Fibroblast of villous mesenchyme (primary cell): Measurements from ENCODE around the gene HRC. TPM values are rescaled to one million over a fixed set of nuclear protein-coding genes. Genes with fewer than 3 reads are reported as not detected.
A peak's percentile ranks its signal among the peaks of the same experiment; 100 is the strongest.

ENCODE experiments used
- DNase-seq: peaks from one replicate; pipeline ENCODE4 v3.0.0-alpha.2; 2010; ENCODE audit warnings: low read depth
- H3K4me3 ChIP-seq: 2 replicates; pipeline ENCODE4 v1.5.1; 2011; ENCODE audit warnings: low read depth, mild to moderate bottlenecking, low read length
- total RNA-seq: library from RNA; depleted of rRNA; stranded (reverse); fragments of >200 nt; gene quantifications from 2 replicates; pipeline ENCODE4 v1.2.3, GENCODE V29; 2012
- TF ChIP-seq, protein P1 (sequence below): IDR thresholded peaks from 2 replicates; pipeline ENCODE4 v1.5.1; 2012; ENCODE audit warnings: low read depth, mild to moderate bottlenecking, low read length; ENCODE audit not compliant: insufficient read depth

The HRC gene
- total RNA-seq, 1 donor, result under 0.01 TPM

DNA sequence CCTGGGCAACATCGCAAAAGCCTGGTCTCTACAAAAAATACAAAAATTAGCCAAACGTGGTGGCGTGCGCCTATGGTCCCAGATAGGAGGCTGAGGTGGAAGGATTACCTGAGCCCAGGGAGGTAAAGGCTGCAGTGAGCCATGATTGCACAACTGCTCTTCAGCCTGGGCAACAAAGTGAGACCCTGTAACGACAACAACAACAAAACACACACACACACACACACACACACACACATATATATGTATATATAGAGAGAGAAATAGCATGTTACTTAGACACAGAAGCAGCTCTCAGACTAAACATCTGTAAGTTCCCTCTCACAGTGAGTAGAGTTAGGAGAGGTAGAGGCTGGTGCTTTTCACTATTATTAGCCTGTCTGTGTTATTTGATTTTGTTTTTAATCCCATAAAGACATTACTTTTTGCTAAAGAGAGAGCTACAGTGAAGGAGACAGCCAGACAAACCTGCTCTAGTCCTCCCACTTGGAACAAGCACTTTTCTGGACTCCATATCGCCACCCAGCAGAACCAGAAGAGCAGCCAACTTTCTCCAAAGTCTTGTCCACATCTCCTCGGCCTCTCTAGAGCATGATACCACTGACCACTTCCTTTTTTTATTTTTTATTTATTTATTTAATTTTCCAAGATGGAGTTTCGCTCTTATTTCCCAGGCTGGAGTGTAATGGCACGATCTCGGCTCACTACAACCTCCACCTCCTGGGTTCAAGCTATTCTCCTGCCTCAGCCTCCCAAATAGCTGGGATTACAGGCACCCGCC lies 43.8 kb downstream of the HRC start:
- no peak for DNase-seq
- H3K4me3 ChIP-seq, result no peak overlapping the region
- TF ChIP-seq, protein P1, sequence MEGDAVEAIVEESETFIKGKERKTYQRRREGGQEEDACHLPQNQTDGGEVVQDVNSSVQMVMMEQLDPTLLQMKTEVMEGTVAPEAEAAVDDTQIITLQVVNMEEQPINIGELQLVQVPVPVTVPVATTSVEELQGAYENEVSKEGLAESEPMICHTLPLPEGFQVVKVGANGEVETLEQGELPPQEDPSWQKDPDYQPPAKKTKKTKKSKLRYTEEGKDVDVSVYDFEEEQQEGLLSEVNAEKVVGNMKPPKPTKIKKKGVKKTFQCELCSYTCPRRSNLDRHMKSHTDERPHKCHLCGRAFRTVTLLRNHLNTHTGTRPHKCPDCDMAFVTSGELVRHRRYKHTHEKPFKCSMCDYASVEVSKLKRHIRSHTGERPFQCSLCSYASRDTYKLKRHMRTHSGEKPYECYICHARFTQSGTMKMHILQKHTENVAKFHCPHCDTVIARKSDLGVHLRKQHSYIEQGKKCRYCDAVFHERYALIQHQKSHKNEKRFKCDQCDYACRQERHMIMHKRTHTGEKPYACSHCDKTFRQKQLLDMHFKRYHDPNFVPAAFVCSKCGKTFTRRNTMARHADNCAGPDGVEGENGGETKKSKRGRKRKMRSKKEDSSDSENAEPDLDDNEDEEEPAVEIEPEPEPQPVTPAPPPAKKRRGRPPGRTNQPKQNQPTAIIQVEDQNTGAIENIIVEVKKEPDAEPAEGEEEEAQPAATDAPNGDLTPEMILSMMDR, result no peak

DNA sequence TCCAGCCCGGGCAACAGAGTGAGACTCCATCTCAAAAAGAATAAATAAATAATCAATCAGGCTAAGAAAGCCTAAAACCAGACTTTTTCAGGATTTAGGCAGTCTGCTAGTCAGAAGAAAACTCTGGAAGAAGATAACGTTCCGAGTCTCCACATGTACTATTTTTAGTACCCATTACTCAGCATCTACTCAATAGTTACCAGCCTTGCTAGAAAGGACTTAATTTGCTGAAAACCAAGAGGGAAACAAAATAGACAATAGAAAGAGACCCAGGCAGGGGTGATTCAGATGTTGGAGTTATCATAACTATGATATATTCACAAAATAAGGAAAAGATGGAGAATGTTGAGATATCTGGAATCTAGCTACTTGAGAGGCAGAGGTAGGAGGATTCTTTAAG lies 44.6 kb downstream of the HRC start:
- DNase-seq, result no peak
- TF ChIP-seq, protein P1, result no peak
- no peak overlapping the region for H3K4me3 ChIP-seq

DNA sequence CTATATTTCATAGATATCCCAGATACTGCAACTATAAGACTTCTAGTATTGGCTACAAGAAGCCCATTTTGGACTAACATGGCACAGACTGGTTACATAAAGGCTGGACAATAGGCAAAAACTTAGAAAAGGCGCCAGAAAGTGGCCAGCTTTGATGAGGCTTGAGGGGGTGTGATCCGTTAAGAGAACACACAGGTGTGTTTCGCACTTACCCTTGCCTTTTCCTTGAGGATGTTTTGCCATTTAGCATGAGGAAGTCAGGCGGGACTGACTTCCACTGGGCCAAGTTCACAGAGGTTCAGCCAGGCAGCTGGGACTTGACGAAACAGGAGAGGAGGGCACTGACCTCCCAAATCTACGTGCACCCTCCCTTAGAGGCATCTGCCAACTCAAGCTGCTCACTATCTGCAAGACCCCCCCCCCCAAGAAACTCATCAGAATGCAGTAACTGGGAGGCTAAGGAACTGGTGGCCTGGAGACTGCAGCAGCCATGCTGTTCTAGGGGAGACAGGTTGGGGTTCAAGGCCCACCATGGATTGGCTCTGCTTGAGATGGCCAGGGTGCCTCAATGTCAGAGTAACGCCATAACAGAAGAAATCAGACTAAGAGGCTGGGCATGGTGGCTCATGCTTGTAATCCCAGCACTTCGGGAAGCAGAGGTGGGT lies 45.5 kb downstream of the HRC start:
- no peak overlapping the region for H3K4me3 ChIP-seq
- no peak for DNase-seq

DNA sequence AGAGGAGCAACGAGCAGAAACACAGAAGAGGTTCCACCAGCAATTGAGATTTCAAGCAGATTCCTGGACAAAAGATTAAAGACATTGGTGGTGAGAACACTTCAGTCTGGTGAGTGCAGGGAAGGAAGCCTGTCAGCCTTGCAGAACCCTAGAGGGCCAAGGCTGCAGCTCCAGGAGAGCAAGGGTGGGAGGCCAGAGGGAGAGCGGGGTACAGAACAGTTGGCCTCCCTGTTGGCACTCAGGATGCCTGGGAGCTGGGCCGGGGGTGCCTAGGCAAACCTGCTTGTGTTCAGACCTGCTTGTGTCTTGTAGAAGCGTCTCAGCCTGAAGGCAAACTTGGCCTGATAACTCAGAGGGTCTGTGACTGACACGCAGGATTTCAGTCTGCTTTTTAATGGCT lies 46.1 kb downstream of the HRC start:
- TF ChIP-seq, protein P1, result no peak
- no peak overlapping the region for H3K4me3 ChIP-seq

More for the DNA sequence above, 45.5 kb downstream of the HRC start:
- TF ChIP-seq, protein P1, result no peak

GRCh38 chr19:49107625-49108459 lies 47.4 kb downstream of the HRC start:
- TF ChIP-seq, protein P1, result no peak
- no peak for DNase-seq
- no peak overlapping the region for H3K4me3 ChIP-seq

More for the DNA sequence above, 46.1 kb downstream of the HRC start:
- DNase-seq, result no peak

DNA sequence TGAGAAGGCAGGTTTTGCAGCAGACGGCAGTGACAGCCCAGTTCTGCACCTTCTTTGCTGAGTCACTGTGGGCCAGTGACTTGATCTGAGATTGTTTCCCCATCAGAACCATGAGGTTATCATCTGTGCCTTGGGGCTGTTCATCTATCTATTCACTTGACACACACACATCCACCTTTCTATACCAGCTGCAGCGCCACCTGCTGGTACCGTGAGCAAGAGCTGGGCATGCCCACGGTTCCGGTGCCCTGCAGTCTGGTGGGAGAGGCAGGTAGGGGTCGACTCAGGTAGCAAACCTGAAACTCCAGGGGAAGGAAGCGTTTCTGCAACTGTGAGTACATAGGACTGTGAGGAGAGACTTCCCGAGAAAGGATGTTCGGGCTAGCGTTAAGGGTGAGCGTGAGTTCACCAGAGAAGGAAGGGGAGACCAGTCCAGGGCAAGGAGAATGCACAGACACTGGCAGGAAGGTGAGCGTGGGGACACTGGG lies 48.5 kb downstream of the HRC start:
- H3K4me3 ChIP-seq, result no peak overlapping the region
- DNase-seq, result peak; percentile 51
- TF ChIP-seq, protein P1, result peak; percentile 88
